Stomach (tissue), 9 donors: Measurements from ENCODE around the gene BPHL. TPM values are rescaled to one million over a fixed set of nuclear protein-coding genes. Genes with fewer than 3 reads are reported as not detected.
"Not testable (repeated sequence)": the region's sequence is repeated elsewhere in the genome, so short reads cannot be mapped to it uniquely, and the experiment has no call there.

Source experiments
- DNase-seq, 2 donors: peaks; one replicate each; pipeline versions ENCODE4 v3.0.0 to v3.0.0-alpha.2; 2013 to 2019
- H3K27ac ChIP-seq, 5 donors: fragments of 200-600 bp in 4 of 5; sonication (generic) in 4 of 5; one replicate each; pipeline ENCODE4 v1.5.1; 2013 to 2019; ENCODE audit warnings: mild to moderate bottlenecking in 1 of 5, moderate library complexity in 1 of 5
- H3K27me3 ChIP-seq, 3 donors: fragments of 200-600 bp; sonication (generic); one replicate each; pipeline ENCODE4 v1.5.1; 2017 to 2019; ENCODE audit warnings: mixed run types in 1 of 3
- H3K36me3 ChIP-seq, 4 donors: fragments of 200-600 bp; sonication (generic); 1 replicate in 3 of 4; 2 replicates in 1 of 4; pipeline ENCODE4 v1.5.1; 2016 to 2019
- H3K4me1 ChIP-seq, 4 donors: fragments of 200-600 bp; sonication (generic); one replicate each; pipeline ENCODE4 v1.5.1; 2016 to 2019
- H3K4me3 ChIP-seq, 4 donors: fragments of 200-600 bp; sonication (generic) in 3 of 4; one replicate each; pipeline ENCODE4 v1.5.1; 2016 to 2019; ENCODE audit warnings: mild to moderate bottlenecking in 1 of 4
- H3K9me3 ChIP-seq, 4 donors: fragments of 200-600 bp; sonication (generic); one replicate each; pipeline ENCODE4 v1.5.1; 2016 to 2019
- CTCF ChIP-seq, 7 experiments: fragments of 450-650 bp in 4 of 7; fragments of 200-600 bp in 3 of 7; sonication (generic) in 3 of 7; IDR thresholded peaks; one replicate each; pipeline ENCODE4 v1.5.1; 2016 to 2019; ENCODE audit warnings: antibody characterized with exemption in 7 of 7, control low read depth in 2 of 7, mild to moderate bottlenecking in 1 of 7
- EP300 ChIP-seq: sonication (generic); formaldehyde crosslinking; IDR thresholded peaks from one replicate; pipeline ENCODE4 v1.6.1; 2017; ENCODE audit warnings: antibody characterized with exemption
- POLR2A ChIP-seq, 4 donors: fragments of 450-650 bp; IDR thresholded peaks; one replicate each; pipeline ENCODE4 v1.6.1; 2016; ENCODE audit warnings: antibody characterized with exemption in 4 of 4, control low read depth in 2 of 4, mild to moderate bottlenecking in 1 of 4, moderate library complexity in 1 of 4
- POLR2AphosphoS5 ChIP-seq, 3 donors: sonication (generic); formaldehyde crosslinking; IDR thresholded peaks; one replicate each; pipeline ENCODE4 v1.6.1; 2016; ENCODE audit warnings: antibody characterized with exemption in 3 of 3
- WGBS, 5 donors: extraction: QIAGEN DNeasy Blood & Tissue Kit in 3 of 5; methylation state at CpG; one replicate each; pipeline versions ENCODE4 v1.1.5 to v1.1.7; 2013 to 2018; 5-methylcytosine and 5-hydroxymethylcytosine counted together
- intact Hi-C: fragments of 100-400 bp; cut with DNase I; formaldehyde crosslinking; loops from one replicate; pipeline ENCODE4 v1.15.1; 2023; ENCODE audit warnings: low total_unique reads
- polyA plus RNA-seq, 3 donors: library from polyadenylated mRNA; stranded (reverse); fragments of 200-250 nt; gene quantifications; one replicate each; pipeline ENCODE4 v1.2.3, GENCODE V29; 2013
- total RNA-seq, 5 donors: library from RNA; depleted of rRNA; stranded (reverse); fragments of >200 nt; gene quantifications; one replicate each; pipeline versions ENCODE4 v1.1.0 to v1.2.3, GENCODE V29; 2014 to 2016
- donor health status: healthy with polysubstance abuse.
- donor health status: Bipolar disorder and iron deficiency.
- donor health status: healthy.

The BPHL gene
- total and polyA plus RNA-seq, 8 donors: 9.3 to 104 (median 13.1) TPM

- Histone ChIP-seq H3K4me3 (no peak overlapping the region), H3K27ac (no peak overlapping the region), H3K4me1 (no peaks in the 10 kb centered on the region), H3K36me3 (peaks cover 1 to 60% (median 43%) of the 10 kb centered on the region in 4 donors), H3K9me3 (no peaks in the 10 kb centered on the region), H3K27me3 (no peaks in the 10 kb centered on the region)
- TF ChIP-seq POLR2A (IDR thresholded peaks at IDR 0.05): no peak
- no peak for TF ChIP-seq EP300
- TF ChIP-seq POLR2AphosphoS5 (IDR thresholded peaks at IDR 0.05): no peak
- TF ChIP-seq CTCF (IDR thresholded peaks at IDR 0.05): no peak
- DNase-seq: no peak
- WGBS, 5 donors: 82 to 93% (median 92%) methylated on average over 6 of the region's 6 CpGs
- intact Hi-C loops: no loop called here
These were observed 29.6 kb downstream of the BPHL start for GRCh38 chr6:3147914-3148757.

GRCh38 chr6:3151691-3152090 is 33.2 kb downstream of the BPHL start:
- WGBS, 5 donors: 69 to 78% (median 71%) methylated on average over 5 of the region's 5 CpGs
- no peak overlapping the region for H3K27ac ChIP-seq
- peaks cover 13 to 59% (median 48%) of the 10 kb centered on the region in 4 donors for H3K36me3 ChIP-seq
- no peak for DNase-seq
- H3K9me3 ChIP-seq: no peaks in the 10 kb centered on the region
- H3K4me3 ChIP-seq: no peak overlapping the region
- intact Hi-C loops: no loop called here
- H3K27me3 ChIP-seq: no peaks in the 10 kb centered on the region
- H3K4me1 ChIP-seq: peaks cover 0 to 14% (median 9%) of the 10 kb centered on the region in 4 donors
- no peak for TF ChIP-seq POLR2A (IDR thresholded peaks at IDR 0.05)
- TF ChIP-seq EP300: no peak
- TF ChIP-seq POLR2AphosphoS5 (IDR thresholded peaks at IDR 0.05): no peak
- no peak for TF ChIP-seq CTCF (IDR thresholded peaks at IDR 0.05)

GRCh38 chr6:3152689-3153088 is 34.2 kb downstream of the BPHL start:
- no peak overlapping the region for H3K27ac ChIP-seq

GRCh38 chr6:3155416-3155815 is 36.9 kb downstream of the BPHL start:
- H3K9me3 ChIP-seq, H3K27me3 ChIP-seq, H3K4me3 ChIP-seq, intact Hi-C loops, H3K27ac ChIP-seq, DNase-seq: not testable (repeated sequence)
- H3K36me3 ChIP-seq: peaks cover 13 to 26% (median 22%) of the 10 kb centered on the region in 4 donors
- peaks cover 22 to 41% (median 37%) of the 10 kb centered on the region in 4 donors for H3K4me1 ChIP-seq
- WGBS, 5 donors: 38 to 51% (median 45%) methylated on average over 5 to 6 of the region's 6 CpGs

More at GRCh38 chr6:3152689-3153088, 34.2 kb downstream of the BPHL start:
- WGBS, 5 donors: 83 to 93% (median 89%) methylated on average over 3 of the region's 3 CpGs
- Histone ChIP-seq H3K36me3 (peaks cover 13 to 51% (median 40%) of the 10 kb centered on the region in 4 donors), H3K9me3 (no peaks in the 10 kb centered on the region), H3K4me3 (no peak overlapping the region), H3K4me1 (peaks cover 0 to 15% (median 13%) of the 10 kb centered on the region in 4 donors), H3K27me3 (no peaks in the 10 kb centered on the region)
- intact Hi-C loops: no loop called here
- no peak for TF ChIP-seq POLR2AphosphoS5 (IDR thresholded peaks at IDR 0.05)
- no peak for TF ChIP-seq EP300
- no peak for TF ChIP-seq CTCF (IDR thresholded peaks at IDR 0.05)
- no peak for TF ChIP-seq POLR2A (IDR thresholded peaks at IDR 0.05)
- DNase-seq: no peak

- H3K36me3 ChIP-seq: peaks cover 13 to 26% (median 21%) of the 10 kb centered on the region in 4 donors
- intact Hi-C loops, H3K9me3 ChIP-seq, H3K27me3 ChIP-seq: not testable (repeated sequence)
- peak overlapping the region; percentile 69 to 96 (median 82) for H3K4me3 ChIP-seq
- DNase-seq: peak in 1 of 2 donors; percentile 77
- peaks cover 26 to 51% (median 42%) of the 10 kb centered on the region in 4 donors for H3K4me1 ChIP-seq
- peak overlapping the region; percentile 96 to 98 (median 98) for H3K27ac ChIP-seq
- WGBS, 5 donors: 9 to 15% (median 12%) methylated on average over 17 to 29 of the region's 32 CpGs
These were observed 37.9 kb downstream of the BPHL start for GRCh38 chr6:3156184-3157130.
